HTERT RPE-1 (cell line): Measurements from ENCODE around the gene C14orf119.

ENCODE experiments used
- in situ Hi-C: fragments of 300-500 bp; cut with MboI; formaldehyde crosslinking; loops from 4 replicates; pipeline ENCODE4 v1.14.3; 2020; ENCODE audit warnings: low sequenced_read_pairs

The C14orf119 gene

DNA sequence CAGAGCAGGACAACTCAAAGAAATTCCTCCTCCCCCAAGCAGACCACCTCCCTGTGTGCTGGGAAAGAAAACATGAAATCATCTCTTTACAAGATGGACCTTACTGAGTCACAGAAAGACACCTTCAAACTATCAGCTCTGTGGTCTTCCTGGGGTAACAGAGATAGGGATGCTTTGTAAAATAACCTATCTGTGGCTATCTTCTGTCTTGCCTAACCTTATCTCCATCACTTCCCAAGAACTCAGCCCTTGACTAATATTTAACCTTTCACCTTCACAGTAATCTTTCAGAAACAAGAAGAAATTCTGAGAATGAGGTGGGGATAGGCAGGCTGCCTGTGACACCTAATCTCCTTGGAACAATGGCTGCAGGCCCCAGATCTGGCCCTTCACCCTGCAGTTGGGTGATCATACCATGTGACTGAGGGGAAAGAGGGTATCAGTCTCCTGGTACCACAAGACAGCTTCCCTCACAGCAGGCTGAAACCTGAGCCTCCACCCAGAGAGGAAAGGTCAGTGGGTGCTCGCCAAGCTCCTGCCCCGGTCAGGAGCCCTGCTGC lies 51.1 kb downstream of the C14orf119 start:
- in situ Hi-C loops = no loop called here

DNA sequence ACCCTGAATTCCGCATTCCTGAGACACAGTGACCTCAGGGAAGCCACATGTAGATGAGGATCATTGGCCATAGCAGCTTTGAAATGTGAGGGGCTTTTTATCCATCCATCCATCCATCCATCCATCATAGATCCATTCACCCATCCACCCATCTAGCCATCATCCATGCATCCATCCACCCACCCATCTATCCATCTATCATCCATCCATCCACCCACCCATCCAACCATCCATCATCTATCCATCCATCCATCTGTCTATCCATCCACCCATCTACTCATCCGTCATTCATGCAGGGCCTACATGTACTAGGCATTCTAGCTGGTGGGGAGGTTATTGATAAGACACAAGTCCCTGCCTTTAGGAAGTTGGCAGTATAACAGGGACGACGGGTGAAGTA lies 51.7 kb downstream of the C14orf119 start:
- in situ Hi-C loops = no loop called here

DNA sequence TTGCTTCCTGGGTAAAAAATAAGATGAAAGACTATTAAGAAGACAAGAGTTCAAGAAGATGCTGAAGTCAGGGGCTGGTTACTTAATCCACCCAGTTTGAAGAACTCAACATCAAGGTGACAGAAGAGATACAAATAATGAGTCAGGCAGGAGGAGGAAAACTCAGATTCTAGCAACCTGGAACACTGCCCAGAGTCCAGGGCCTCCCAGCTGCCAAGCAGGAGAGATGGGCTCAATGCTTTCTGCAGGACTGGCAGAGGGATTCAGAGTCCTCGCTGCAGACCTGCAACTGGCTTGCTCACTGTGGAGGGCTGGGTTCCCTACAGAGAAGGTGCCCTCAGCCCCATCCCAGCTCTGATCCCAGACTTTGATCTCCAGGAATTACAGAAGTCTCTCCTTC lies 52.4 kb downstream of the C14orf119 start:
- in situ Hi-C loops = no loop called here

DNA sequence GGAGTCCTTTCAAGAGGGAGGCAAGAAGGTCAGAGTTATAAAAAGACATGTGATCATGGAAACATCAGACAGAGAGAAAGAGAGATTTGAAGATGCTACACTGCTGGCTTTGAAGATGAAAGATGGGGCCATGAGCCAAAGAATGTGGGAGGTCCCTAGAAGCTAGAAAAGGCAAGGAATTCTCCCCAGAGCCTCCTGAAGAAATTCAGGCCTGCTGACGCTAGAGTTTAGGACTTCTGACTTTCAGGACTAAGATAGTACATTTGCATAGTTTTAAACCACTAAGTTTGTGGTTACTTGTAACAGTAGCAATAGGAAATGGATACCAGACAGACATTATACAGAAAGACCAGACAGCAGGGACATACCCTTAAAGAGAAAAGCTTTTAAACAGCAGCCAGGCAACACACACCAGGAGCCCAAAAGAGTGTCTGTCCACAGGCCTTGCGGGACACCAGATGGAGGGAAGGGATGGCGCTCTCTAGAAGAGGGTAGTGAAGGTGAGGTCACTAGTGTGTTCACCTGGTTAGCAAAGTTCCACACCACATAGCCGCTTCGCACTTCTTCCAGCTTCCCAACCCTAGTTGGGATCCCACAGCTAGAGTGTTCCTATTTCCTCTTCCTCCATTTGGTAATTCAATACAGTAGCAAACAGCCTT lies 53.4 kb downstream of the C14orf119 start:
- in situ Hi-C loops = no loop called here

DNA sequence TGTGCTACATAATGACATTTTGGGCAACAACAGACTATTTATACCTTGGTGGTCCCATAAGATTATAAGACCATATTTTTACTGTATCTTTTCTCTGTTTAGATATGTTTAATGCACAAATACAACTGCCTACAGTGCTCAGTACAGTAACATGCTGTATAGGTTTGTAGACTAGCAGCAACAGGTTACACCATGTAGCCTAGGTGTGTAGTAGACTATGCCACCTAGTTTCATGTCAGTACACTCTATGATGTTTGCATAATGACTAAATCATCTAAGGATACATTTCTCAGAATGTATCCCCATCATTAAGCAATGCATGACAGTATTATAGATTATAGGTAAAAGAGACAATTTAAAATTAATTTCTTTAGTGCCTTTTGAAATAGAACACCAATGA lies 54.4 kb downstream of the C14orf119 start:
- in situ Hi-C loops = no loop called here
